Mammary epithelial cell (primary cell): ENCODE measurements around the gene PPP1R1B.

Experiments
- CTCF ChIP-seq, 2 donors: IDR thresholded peaks in 1 of 2; conservative IDR thresholded peaks in 1 of 2; 2 replicates each; pipeline ENCODE4 v1.5.1; 2011 to 2012; ENCODE audit warnings: inconsistent platforms in 2 of 2, low read length in 2 of 2, mild to moderate bottlenecking in 2 of 2, control low read depth in 1 of 2, low read depth in 1 of 2; ENCODE audit not compliant: insufficient read depth in 1 of 2; ENCODE audit errors: extremely low read depth in 1 of 2
- EZH2 ChIP-seq: IDR thresholded peaks from 2 replicates; pipeline ENCODE4 v1.6.1; 2012; ENCODE audit warnings: low read length, inconsistent platforms, borderline replicate concordance

- TF ChIP-seq CTCF (conservative IDR thresholded peaks at IDR 0.05 in 1 of 2, IDR thresholded peaks at IDR 0.05 in 1 of 2; ENCODE audit: extremely low read depth in 1 of 2, insufficient read depth in 1 of 2, low read depth in 1 of 2, low read length in 2 of 2) (no peak), EZH2 (no peak)
Measured at GRCh38 chr17:39614545-39615157, 12.1 kb upstream of the PPP1R1B start.
